ENCODE measurements around the gene CEACAM18. TPM values are rescaled to one million over a fixed set of nuclear protein-coding genes. Genes with fewer than 3 reads are reported as not detected.

Gene CEACAM18
- total RNA-seq, 1 donor from 2014 or later, result not detected

DNA sequence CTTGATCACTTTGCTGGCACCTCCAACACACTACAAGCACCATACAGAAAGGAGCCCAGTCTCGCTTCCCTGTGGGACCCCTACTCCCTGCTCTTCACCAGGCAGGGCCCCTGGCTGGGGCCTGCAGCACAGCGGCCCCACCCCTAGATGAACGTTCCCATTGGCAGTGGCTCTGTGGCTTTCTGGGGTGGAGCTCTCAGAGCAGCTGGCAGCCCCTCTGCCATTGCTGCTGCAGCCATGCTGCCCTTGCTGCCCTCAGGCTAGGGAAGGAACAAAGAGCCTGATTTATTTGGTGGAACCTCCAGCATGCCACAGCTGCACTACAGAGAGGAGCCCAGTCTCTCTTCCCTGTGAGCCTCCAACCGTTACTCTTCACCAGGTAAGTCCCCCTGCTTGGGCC, 47.3 kb downstream of the CEACAM18 start:
- no peaks in the 10 kb centered on the region for H3K27me3 Mint-ChIP-seq (ENCODE audit: low read depth)
- no peaks in the 10 kb centered on the region for H3K36me3 Mint-ChIP-seq
- no peaks in the 10 kb centered on the region for H3K4me1 Mint-ChIP-seq
- no peak overlapping the region for H3K4me3 Mint-ChIP-seq
- TF ChIP-seq, protein P1, sequence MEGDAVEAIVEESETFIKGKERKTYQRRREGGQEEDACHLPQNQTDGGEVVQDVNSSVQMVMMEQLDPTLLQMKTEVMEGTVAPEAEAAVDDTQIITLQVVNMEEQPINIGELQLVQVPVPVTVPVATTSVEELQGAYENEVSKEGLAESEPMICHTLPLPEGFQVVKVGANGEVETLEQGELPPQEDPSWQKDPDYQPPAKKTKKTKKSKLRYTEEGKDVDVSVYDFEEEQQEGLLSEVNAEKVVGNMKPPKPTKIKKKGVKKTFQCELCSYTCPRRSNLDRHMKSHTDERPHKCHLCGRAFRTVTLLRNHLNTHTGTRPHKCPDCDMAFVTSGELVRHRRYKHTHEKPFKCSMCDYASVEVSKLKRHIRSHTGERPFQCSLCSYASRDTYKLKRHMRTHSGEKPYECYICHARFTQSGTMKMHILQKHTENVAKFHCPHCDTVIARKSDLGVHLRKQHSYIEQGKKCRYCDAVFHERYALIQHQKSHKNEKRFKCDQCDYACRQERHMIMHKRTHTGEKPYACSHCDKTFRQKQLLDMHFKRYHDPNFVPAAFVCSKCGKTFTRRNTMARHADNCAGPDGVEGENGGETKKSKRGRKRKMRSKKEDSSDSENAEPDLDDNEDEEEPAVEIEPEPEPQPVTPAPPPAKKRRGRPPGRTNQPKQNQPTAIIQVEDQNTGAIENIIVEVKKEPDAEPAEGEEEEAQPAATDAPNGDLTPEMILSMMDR (IDR thresholded peaks at IDR 0.05; ENCODE audit: unreplicated experiment), result no peak
- no peak overlapping the region for H3K27ac Mint-ChIP-seq
- H3K9me3 Mint-ChIP-seq, result peaks cover 55% of the 10 kb centered on the region
- DNase-seq (ENCODE audit: low spot score in 2 of 2, unreplicated experiment in 2 of 2), result no peak

GRCh38 chr19:51529301-51529700, 51.0 kb downstream of the CEACAM18 start:
- TF ChIP-seq, protein P1 (IDR thresholded peaks at IDR 0.05; ENCODE audit: unreplicated experiment), result no peak
- H3K9me3 Mint-ChIP-seq, result peaks cover 46% of the 10 kb centered on the region
- no peaks in the 10 kb centered on the region for H3K36me3 Mint-ChIP-seq

GRCh38 chr19:51530616-51531015, 52.3 kb downstream of the CEACAM18 start:
- peaks cover 55% of the 10 kb centered on the region for H3K9me3 Mint-ChIP-seq
- H3K4me1 Mint-ChIP-seq, result no peaks in the 10 kb centered on the region
- no peaks in the 10 kb centered on the region for H3K36me3 Mint-ChIP-seq
- no peak overlapping the region for H3K4me3 Mint-ChIP-seq
- no peak overlapping the region for H3K27ac Mint-ChIP-seq
- no peak for DNase-seq (ENCODE audit: low spot score in 2 of 2, unreplicated experiment in 2 of 2)
- H3K27me3 Mint-ChIP-seq (ENCODE audit: low read depth), result no peaks in the 10 kb centered on the region
- TF ChIP-seq, protein P1 (IDR thresholded peaks at IDR 0.05; ENCODE audit: unreplicated experiment), result no peak

More at GRCh38 chr19:51529301-51529700, 51.0 kb downstream of the CEACAM18 start:
- H3K4me3 Mint-ChIP-seq, result no peak overlapping the region
- no peak for DNase-seq (ENCODE audit: low spot score in 2 of 2, unreplicated experiment in 2 of 2)
- no peaks in the 10 kb centered on the region for H3K27me3 Mint-ChIP-seq (ENCODE audit: low read depth)
- H3K27ac Mint-ChIP-seq, result no peak overlapping the region
- no peaks in the 10 kb centered on the region for H3K4me1 Mint-ChIP-seq

DNA sequence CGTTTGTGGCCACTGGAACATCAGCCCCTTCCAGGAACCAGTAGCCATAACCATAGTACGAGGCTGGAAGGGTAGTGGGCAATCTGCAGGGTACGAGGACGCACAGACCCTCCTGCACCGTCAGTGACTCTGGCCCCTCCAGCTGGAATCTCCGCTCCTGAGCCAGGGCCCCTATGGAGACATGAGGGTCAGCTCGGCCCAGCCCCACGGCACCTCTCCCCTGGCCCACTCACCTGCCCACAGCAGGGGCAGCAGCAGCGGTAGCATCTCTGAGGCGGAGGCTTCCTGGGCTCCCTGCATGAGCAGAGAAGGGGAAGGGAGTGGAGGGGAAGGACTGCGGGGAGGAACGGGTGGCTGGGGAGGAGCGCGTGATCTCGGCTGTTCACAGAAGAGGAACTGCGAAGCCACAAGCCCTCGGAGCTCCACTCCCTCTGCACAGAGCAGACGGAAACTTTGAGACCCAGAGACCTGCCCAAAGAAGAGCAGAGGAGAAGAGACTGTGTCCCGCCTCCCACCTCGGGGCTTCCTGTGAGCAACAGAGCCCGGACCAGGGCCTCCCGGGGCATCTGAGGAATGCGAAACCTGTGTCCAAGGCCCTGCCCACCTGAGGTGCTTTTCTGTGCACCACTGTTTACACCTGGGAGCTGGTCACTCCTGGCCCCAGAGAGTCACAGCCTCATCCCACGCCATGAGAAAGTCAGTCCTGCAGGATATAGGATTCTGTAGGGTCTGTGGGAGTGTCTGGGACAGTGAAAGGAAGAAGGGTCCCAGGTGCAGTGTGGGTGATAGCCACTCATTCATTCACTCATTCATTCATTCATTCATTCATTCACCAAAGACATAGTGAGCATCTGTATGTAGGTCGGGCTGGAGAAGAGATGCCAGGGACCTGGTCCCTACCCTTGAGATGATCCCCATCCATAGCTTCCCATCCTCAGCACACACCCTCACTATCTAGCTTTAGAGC, 53.3 kb downstream of the CEACAM18 start, which contains the start of gene SIGLEC6:
TSS of gene SIGLEC6 (minus strand) at position 322 of the 967 bp plus-strand sequence. CDS start at position 300, 22 bp downstream.
- Mint-ChIP-seq H3K27ac (no peak within 1 kb of the TSS), H3K36me3 (no peaks in the 10 kb centered on the region), H3K4me3 (no peak within 1 kb of the TSS), H3K27me3 (ENCODE audit: low read depth) (no peaks in the 10 kb centered on the region), H3K4me1 (no peaks in the 10 kb centered on the region), H3K9me3 (peaks cover 59% of the 10 kb centered on the region)
- TF ChIP-seq, protein P1 (IDR thresholded peaks at IDR 0.05; ENCODE audit: unreplicated experiment), result no peak
- no peak for DNase-seq (ENCODE audit: low spot score in 2 of 2, unreplicated experiment in 2 of 2)

DNA sequence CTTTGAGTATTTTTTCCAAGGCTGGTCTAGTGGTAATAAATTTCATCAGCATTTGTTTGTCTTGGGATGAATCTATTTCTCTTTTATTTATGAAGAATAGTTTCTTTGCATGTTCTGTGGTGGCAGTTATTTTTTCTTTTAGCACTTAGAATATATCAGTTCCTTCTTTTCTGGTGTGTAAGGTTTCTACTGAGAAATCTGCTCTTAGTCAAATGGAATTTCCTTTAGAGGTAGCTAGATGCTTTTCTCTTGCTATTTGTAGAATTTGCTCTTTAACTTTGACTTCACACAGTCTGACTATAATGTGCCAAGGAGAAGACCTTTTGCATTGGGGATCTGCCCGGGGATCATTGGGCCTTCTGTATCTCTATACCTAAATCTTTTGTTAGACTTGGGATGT, 57.2 kb downstream of the CEACAM18 start:
- H3K4me1 Mint-ChIP-seq, result no peaks in the 10 kb centered on the region
- no peaks in the 10 kb centered on the region for H3K27me3 Mint-ChIP-seq (ENCODE audit: low read depth)
- TF ChIP-seq, protein P1 (IDR thresholded peaks at IDR 0.05; ENCODE audit: unreplicated experiment), result no peak
- no peak for DNase-seq (ENCODE audit: low spot score in 2 of 2, unreplicated experiment in 2 of 2)
- peaks cover 74% of the 10 kb centered on the region for H3K9me3 Mint-ChIP-seq
- no peak overlapping the region for H3K4me3 Mint-ChIP-seq
- H3K27ac Mint-ChIP-seq, result no peak overlapping the region
- no peaks in the 10 kb centered on the region for H3K36me3 Mint-ChIP-seq
